ENCODE data around the gene COMT.

The COMT gene

DNA sequence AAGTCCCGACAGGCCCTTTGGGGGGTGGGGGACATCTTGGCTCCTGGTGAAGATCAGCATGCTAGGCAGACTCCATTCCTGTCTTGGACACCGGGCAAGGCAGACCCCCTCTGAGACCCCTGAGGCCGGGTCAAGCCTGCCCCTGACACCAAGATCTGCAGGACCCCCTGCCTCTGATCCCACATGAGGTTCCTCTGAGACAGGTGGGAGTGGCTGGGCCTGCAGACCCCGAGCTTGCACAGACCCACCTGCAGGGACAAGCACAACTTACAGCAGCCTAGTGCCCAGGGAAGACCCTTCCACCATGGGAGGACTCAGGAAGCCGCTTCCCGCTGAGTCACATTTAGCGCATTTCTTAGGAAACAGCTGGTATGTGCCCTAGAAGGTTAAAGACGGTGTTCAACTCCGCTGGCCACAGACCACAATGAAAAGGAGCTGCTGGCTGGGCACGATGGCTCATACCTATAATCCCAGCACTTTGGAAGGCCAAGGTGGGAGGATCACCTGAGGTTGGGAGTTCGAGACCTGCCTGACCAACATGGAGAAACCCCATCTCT is 59.6 kb downstream of the COMT start:
- Histone ChIP-seq H3K9ac (ENCODE audit: low read depth, low read length) (no peak overlapping the region), H3K79me2 (ENCODE audit: insufficient read depth, low read length) (no peaks in the 10 kb centered on the region), H2AFZ (ENCODE audit: low read depth, low read length) (no peak overlapping the region), H4K20me1 (ENCODE audit: insufficient read depth, low read length) (peaks cover 18% of the 10 kb centered on the region; the same call in 1 of the 2 replicates), H3K27ac (ENCODE audit: low read length) (no peak overlapping the region), H3K4me3 (ENCODE audit: low read depth in 1 of 2, low read length in 2 of 2) (no peak overlapping the region), H3K27me3 (ENCODE audit: insufficient read depth, low read length, poor library complexity) (no peaks in the 10 kb centered on the region), H3K4me1 (ENCODE audit: insufficient read depth, low read length) (no peaks in the 10 kb centered on the region), H3K4me2 (ENCODE audit: insufficient read depth, low read length) (no peak overlapping the region), H3K9me3 (ENCODE audit: insufficient read depth, low read length, severe bottlenecking) (peaks cover 2% of the 10 kb centered on the region), H3K36me3 (ENCODE audit: insufficient read depth, low read length) (no peaks in the 10 kb centered on the region)
- TF ChIP-seq, protein P1, sequence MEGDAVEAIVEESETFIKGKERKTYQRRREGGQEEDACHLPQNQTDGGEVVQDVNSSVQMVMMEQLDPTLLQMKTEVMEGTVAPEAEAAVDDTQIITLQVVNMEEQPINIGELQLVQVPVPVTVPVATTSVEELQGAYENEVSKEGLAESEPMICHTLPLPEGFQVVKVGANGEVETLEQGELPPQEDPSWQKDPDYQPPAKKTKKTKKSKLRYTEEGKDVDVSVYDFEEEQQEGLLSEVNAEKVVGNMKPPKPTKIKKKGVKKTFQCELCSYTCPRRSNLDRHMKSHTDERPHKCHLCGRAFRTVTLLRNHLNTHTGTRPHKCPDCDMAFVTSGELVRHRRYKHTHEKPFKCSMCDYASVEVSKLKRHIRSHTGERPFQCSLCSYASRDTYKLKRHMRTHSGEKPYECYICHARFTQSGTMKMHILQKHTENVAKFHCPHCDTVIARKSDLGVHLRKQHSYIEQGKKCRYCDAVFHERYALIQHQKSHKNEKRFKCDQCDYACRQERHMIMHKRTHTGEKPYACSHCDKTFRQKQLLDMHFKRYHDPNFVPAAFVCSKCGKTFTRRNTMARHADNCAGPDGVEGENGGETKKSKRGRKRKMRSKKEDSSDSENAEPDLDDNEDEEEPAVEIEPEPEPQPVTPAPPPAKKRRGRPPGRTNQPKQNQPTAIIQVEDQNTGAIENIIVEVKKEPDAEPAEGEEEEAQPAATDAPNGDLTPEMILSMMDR (IDR thresholded peaks at IDR 0.05; ENCODE audit: borderline replicate concordance, extremely low read depth, low read length, poor library complexity, severe bottlenecking): no peak
- no peak for TF ChIP-seq EZH2 (IDR thresholded peaks at IDR 0.05; ENCODE audit: borderline replicate concordance, low read depth, low read length, severe bottlenecking)
- no peak for ATAC-seq (ENCODE audit: insufficient read depth, low read depth)
- DNase-seq: no peak

- no peaks in the 10 kb centered on the region for H3K27me3 ChIP-seq (ENCODE audit: insufficient read depth, low read length, poor library complexity)
- peaks cover 2% of the 10 kb centered on the region for H3K9me3 ChIP-seq (ENCODE audit: insufficient read depth, low read length, severe bottlenecking)
- H3K4me3 ChIP-seq (ENCODE audit: low read depth in 1 of 2, low read length in 2 of 2): no peak overlapping the region
- no peak overlapping the region for H3K9ac ChIP-seq (ENCODE audit: low read depth, low read length)
- peaks cover 16% of the 10 kb centered on the region; the same call in 1 of the 2 replicates for H4K20me1 ChIP-seq (ENCODE audit: insufficient read depth, low read length)
- no peak overlapping the region for H3K27ac ChIP-seq (ENCODE audit: low read length)
- TF ChIP-seq, protein P1 (IDR thresholded peaks at IDR 0.05; ENCODE audit: borderline replicate concordance, extremely low read depth, low read length, poor library complexity, severe bottlenecking): no peak
- no peak for TF ChIP-seq EZH2 (IDR thresholded peaks at IDR 0.05; ENCODE audit: borderline replicate concordance, low read depth, low read length, severe bottlenecking)
- DNase-seq (no peak), ATAC-seq (ENCODE audit: insufficient read depth, low read depth) (no peak)
- H2AFZ ChIP-seq (ENCODE audit: low read depth, low read length): no peak overlapping the region
- no peaks in the 10 kb centered on the region for H3K36me3 ChIP-seq (ENCODE audit: insufficient read depth, low read length)
- no peak overlapping the region for H3K4me2 ChIP-seq (ENCODE audit: insufficient read depth, low read length)
- no peaks in the 10 kb centered on the region for H3K79me2 ChIP-seq (ENCODE audit: insufficient read depth, low read length)
- H3K4me1 ChIP-seq (ENCODE audit: insufficient read depth, low read length): no peaks in the 10 kb centered on the region
Measured at GRCh38 chr22:20002128-20002527, 60.6 kb downstream of the COMT start.

GRCh38 chr22:20002636-20003035 is 61.1 kb downstream of the COMT start:
- no peak for TF ChIP-seq EZH2 (IDR thresholded peaks at IDR 0.05; ENCODE audit: borderline replicate concordance, low read depth, low read length, severe bottlenecking)
- TF ChIP-seq, protein P1 (IDR thresholded peaks at IDR 0.05; ENCODE audit: borderline replicate concordance, extremely low read depth, low read length, poor library complexity, severe bottlenecking): no peak
- Histone ChIP-seq H4K20me1 (ENCODE audit: insufficient read depth, low read length) (0 out of 2 replicates have a peak, but pooled peaks cover 12% of the 10 kb centered on the region), H3K27me3 (ENCODE audit: insufficient read depth, low read length, poor library complexity) (no peaks in the 10 kb centered on the region), H3K79me2 (ENCODE audit: insufficient read depth, low read length) (no peaks in the 10 kb centered on the region), H3K9me3 (ENCODE audit: insufficient read depth, low read length, severe bottlenecking) (peaks cover 2% of the 10 kb centered on the region), H3K4me1 (ENCODE audit: insufficient read depth, low read length) (no peaks in the 10 kb centered on the region), H3K27ac (ENCODE audit: low read length) (no peak overlapping the region), H3K4me2 (ENCODE audit: insufficient read depth, low read length) (no peak overlapping the region), H3K36me3 (ENCODE audit: insufficient read depth, low read length) (no peaks in the 10 kb centered on the region), H3K9ac (ENCODE audit: low read depth, low read length) (no peak overlapping the region), H3K4me3 (ENCODE audit: low read depth in 1 of 2, low read length in 2 of 2) (no peak overlapping the region), H2AFZ (ENCODE audit: low read depth, low read length) (no peak overlapping the region)
- DNase-seq (no peak), ATAC-seq (ENCODE audit: insufficient read depth, low read depth) (no peak)

Data from DND-41 (cell line).